ENCODE measurements around the gene APOC1. TPM values are rescaled to one million over a fixed set of nuclear protein-coding genes. Genes with fewer than 3 reads are reported as not detected.

Gene APOC1
- total RNA-seq, 1 experiment from 2014 or later, result 48.5 TPM

DNA sequence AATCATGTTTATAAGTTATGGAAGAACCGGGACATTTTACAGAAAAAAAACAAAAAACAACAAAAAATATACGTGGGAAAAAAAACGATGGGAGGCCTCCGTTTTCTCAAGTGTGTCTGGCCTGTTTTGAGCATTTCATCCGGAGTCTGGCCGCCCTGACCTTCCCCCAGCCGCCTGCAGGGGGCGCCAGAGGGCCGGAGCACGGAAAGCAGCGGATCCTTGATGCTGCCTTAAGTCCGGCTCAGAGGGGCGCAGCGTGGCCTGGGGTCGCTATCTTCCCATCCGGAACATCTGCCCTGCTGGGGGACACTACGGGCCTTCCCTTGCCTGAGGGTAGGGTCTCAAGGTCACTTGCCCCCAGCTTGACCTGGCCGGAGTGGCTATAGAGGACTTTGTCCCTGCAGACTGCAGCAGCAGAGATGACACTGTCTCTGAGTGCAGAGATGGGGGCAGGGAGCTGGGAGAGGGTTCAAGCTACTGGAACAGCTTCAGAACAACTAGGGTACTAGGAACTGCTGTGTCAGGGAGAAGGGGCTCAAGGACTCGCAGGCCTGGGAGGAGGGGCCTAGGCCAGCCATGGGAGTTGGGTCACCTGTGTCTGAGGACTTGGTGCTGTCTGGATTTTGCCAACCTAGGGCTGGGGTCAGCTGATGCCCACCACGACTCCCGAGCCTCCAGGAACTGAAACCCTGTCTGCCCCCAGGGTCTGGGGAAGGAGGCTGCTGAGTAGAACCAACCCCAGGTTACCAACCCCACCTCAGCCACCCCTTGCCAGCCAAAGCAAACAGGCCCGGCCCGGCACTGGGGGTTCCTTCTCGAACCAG is 10.6 kb upstream of the APOC1 start:
- no peak for DNase-seq (ENCODE audit: low read depth, low spot score)
- Histone ChIP-seq H3K27me3 (ENCODE audit: control insufficient read depth, insufficient read depth, low read length) (no peaks in the 10 kb centered on the region), H3K27ac (ENCODE audit: low read length) (peak overlapping the region; percentile 70; the same call in 1 of the 2 replicates), H3K4me3 (ENCODE audit: low read depth in 2 of 2, low read length in 2 of 2) (no peak overlapping the region), H3K36me3 (ENCODE audit: control insufficient read depth, insufficient read depth, low read length) (no peaks in the 10 kb centered on the region), H3K4me1 (ENCODE audit: control insufficient read depth, insufficient read depth, low read length) (peaks cover 9% of the 10 kb centered on the region), H3K9me3 (ENCODE audit: control insufficient read depth, insufficient read depth, low read depth, low read length) (no peaks in the 10 kb centered on the region)
- CTCF ChIA-PET, result interaction anchor here (0.7 to 1.1 kb wide), 3 partner anchors 14 to 50 kb away, joined by 4 to 6 read pairs (median 5); no protein-coding TSS in a partner anchor
- peak; percentile 62 for ATAC-seq
- in situ Hi-C loops (cut with HindIII; ENCODE audit: low pct_unique_long_range_greater_than_20kb, low sequenced_read_pairs) (no loop called here), intact Hi-C loops (cut with micrococcal nuclease; ENCODE audit: unreplicated experiment) (loop anchor here (5.0 kb wide), 1 partner anchor 48 kb away; no protein-coding TSS in a partner anchor)
- TF ChIP-seq TCF7L2 (IDR thresholded peaks at IDR 0.05; ENCODE audit: low read depth, low read length) (no peak), CTCF (IDR thresholded peaks at IDR 0.05) (peak; percentile 98)
- no TSS peak for BruUV-seq (replicated peaks)
- POLR2A ChIA-PET, result no interaction called here

DNA sequence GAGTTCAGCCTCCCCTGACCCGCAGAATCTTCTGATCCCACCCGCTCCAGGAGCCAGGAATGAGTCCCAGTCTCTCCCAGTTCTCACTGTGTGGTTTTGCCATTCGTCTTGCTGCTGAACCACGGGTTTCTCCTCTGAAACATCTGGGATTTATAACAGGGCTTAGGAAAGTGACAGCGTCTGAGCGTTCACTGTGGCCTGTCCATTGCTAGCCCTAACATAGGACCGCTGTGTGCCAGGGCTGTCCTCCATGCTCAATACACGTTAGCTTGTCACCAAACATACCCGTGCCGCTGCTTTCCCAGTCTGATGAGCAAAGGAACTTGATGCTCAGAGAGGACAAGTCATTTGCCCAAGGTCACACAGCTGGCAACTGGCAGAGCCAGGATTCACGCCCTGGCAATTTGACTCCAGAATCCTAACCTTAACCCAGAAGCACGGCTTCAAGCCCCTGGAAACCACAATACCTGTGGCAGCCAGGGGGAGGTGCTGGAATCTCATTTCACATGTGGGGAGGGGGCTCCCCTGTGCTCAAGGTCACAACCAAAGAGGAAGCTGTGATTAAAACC is 9.9 kb upstream of the APOC1 start:
- no peaks in the 10 kb centered on the region for H3K27me3 ChIP-seq (ENCODE audit: control insufficient read depth, insufficient read depth, low read length)
- no peak for DNase-seq (ENCODE audit: low read depth, low spot score)
- TF ChIP-seq CTCF (IDR thresholded peaks at IDR 0.05) (peak; percentile 61), TCF7L2 (IDR thresholded peaks at IDR 0.05; ENCODE audit: low read depth, low read length) (no peak)
- no peaks in the 10 kb centered on the region for H3K36me3 ChIP-seq (ENCODE audit: control insufficient read depth, insufficient read depth, low read length)
- in situ Hi-C loops (cut with HindIII; ENCODE audit: low pct_unique_long_range_greater_than_20kb, low sequenced_read_pairs) (no loop called here), intact Hi-C loops (cut with micrococcal nuclease; ENCODE audit: unreplicated experiment) (loop anchor here (5.0 kb wide), 1 partner anchor 48 kb away; no protein-coding TSS in a partner anchor)
- H3K4me1 ChIP-seq (ENCODE audit: control insufficient read depth, insufficient read depth, low read length), result peaks cover 9% of the 10 kb centered on the region
- peak; percentile 31 for ATAC-seq
- peak overlapping the region; percentile 70 for H3K27ac ChIP-seq (ENCODE audit: low read length)
- peak overlapping the region in 1 of 2 experiments; percentile 4; a peak in 1 of 4 replicates for H3K4me3 ChIP-seq (ENCODE audit: low read depth in 2 of 2, low read length in 2 of 2)
- ChIA-PET CTCF (interaction anchor here (0.7 kb wide), 2 partner anchors 14 to 147 kb away, joined by 5 read pairs; no protein-coding TSS in a partner anchor), POLR2A (no interaction called here)
- no TSS peak for BruUV-seq (replicated peaks)
- H3K9me3 ChIP-seq (ENCODE audit: control insufficient read depth, insufficient read depth, low read depth, low read length), result no peaks in the 10 kb centered on the region

GRCh38 chr19:44905437-44906160 is 8.8 kb upstream of the APOC1 start, which contains the start of gene APOE:
Gene APOE (plus strand): TSS chr19:44905796. CDS start chr19:44906625, 829 bp downstream.
- ChIA-PET CTCF (interaction anchor here (0.7 kb wide), 2 partner anchors 146 to 567 kb away, joined by 5 to 12 read pairs; no protein-coding TSS in a partner anchor), POLR2A (interaction anchor here (0.6 kb wide), 1 partner anchor 161 kb away, joined by 3 read pairs; no protein-coding TSS in a partner anchor)
- no peaks in the 10 kb centered on the region for H3K36me3 ChIP-seq (ENCODE audit: control insufficient read depth, insufficient read depth, low read length)
- no peaks in the 10 kb centered on the region for H3K9me3 ChIP-seq (ENCODE audit: control insufficient read depth, insufficient read depth, low read depth, low read length)
- TF ChIP-seq TCF7L2 (IDR thresholded peaks at IDR 0.05; ENCODE audit: low read depth, low read length) (no peak), POLR2AphosphoS5 (IDR thresholded peaks at IDR 0.05; ENCODE audit: low read depth, low read length) (peak; percentile 71; the same call in 1 of the 2 replicates)
- intact Hi-C loops (cut with micrococcal nuclease; ENCODE audit: unreplicated experiment), result no loop called here
- peaks cover 13% of the 10 kb centered on the region for H3K4me1 ChIP-seq (ENCODE audit: control insufficient read depth, insufficient read depth, low read length)
- ATAC-seq, result peak; percentile 59
- in situ Hi-C loops (cut with HindIII; ENCODE audit: low pct_unique_long_range_greater_than_20kb, low sequenced_read_pairs), result no loop called here
- H3K27me3 ChIP-seq (ENCODE audit: control insufficient read depth, insufficient read depth, low read length), result no peaks in the 10 kb centered on the region
- peak within 1 kb of the TSS; percentile 51 to 76 for H3K4me3 ChIP-seq (ENCODE audit: low read depth in 2 of 2, low read length in 2 of 2)
- peak within 1 kb of the TSS; percentile 79 for H3K27ac ChIP-seq (ENCODE audit: low read length)
- no peak for DNase-seq (ENCODE audit: low read depth, low spot score)
- BruUV-seq (replicated peaks), result TSS peak; percentile 61

Measured in Panc1 (cell line).